ENCODE results near the gene VSIR. TPM values are rescaled to one million over a fixed set of nuclear protein-coding genes. Genes with fewer than 3 reads are reported as not detected.

The VSIR gene
- total and polyA plus RNA-seq, 12 donors = 36.6 to 112 (median 69.0) TPM

- H3K27ac ChIP-seq = peak overlapping the region; percentile 77 to 99 (median 98)
- no peaks in the 10 kb centered on the region for H3K27me3 ChIP-seq
- DNase-seq (peak in 1 of 2 donors; percentile 40), ATAC-seq (peak in 3 of 8 donors; percentile 17 to 35 (median 20))
- WGBS, 2 donors = 22 to 27% methylated on average over 2 of the region's 2 CpGs
- H3K36me3 ChIP-seq = peaks cover 0 to 19% (median 0%) of the 10 kb centered on the region in 9 donors
- H3K4me1 ChIP-seq = peaks cover 39 to 96% (median 87%) of the 10 kb centered on the region in 9 donors
- intact Hi-C loops (cut with DNase I) = loop anchor here in 8 of 10 donors (5.0 to 10.0 kb wide), 4 partner anchors 44 to 59 kb away; partner anchors contain the start of gene C10orf105 (in 1 of the 8)
- no peaks in the 10 kb centered on the region for H3K9me3 ChIP-seq
- TF ChIP-seq CTCF (IDR thresholded peaks at IDR 0.05) = no peak
- peak overlapping the region in 9 of 10 donors; percentile 64 to 96 (median 93) for H3K4me3 ChIP-seq
Observed at GRCh38 chr10:71771204-71771603, 2.1 kb downstream of the VSIR start.

GRCh38 chr10:71770789-71771188, 2.5 kb downstream of the VSIR start:
- Histone ChIP-seq H3K27me3 (no peaks in the 10 kb centered on the region), H3K27ac (peak overlapping the region; percentile 43 to 99 (median 98)), H3K36me3 (peaks cover 0 to 23% (median 0%) of the 10 kb centered on the region in 9 donors), H3K9me3 (no peaks in the 10 kb centered on the region), H3K4me3 (peak overlapping the region in 8 of 10 donors; percentile 64 to 96 (median 94)), H3K4me1 (peaks cover 43 to 96% (median 91%) of the 10 kb centered on the region in 9 donors)
- DNase-seq (no peak), ATAC-seq (no peak)
- no peak for TF ChIP-seq CTCF (IDR thresholded peaks at IDR 0.05)
- WGBS, 2 donors = 52 to 65% methylated on average over 3 of the region's 3 CpGs
- intact Hi-C loops (cut with DNase I) = loop anchor here in 8 of 10 donors (5.0 to 10.0 kb wide), 4 partner anchors 43 to 58 kb away; partner anchors contain the start of gene C10orf105 (in 1 of the 8)

- no peaks in the 10 kb centered on the region for H3K9me3 ChIP-seq
- H3K27ac ChIP-seq = peak overlapping the region; percentile 43 to 99 (median 98)
- peaks cover 0 to 27% (median 0%) of the 10 kb centered on the region in 9 donors for H3K36me3 ChIP-seq
- DNase-seq (no peak), ATAC-seq (no peak)
- H3K4me1 ChIP-seq = peaks cover 48 to 96% (median 91%) of the 10 kb centered on the region in 9 donors
- intact Hi-C loops (cut with DNase I) = loop anchor here in 8 of 10 donors (5.0 to 10.0 kb wide), 4 partner anchors 43 to 58 kb away; partner anchors contain the start of gene C10orf105 (in 1 of the 8)
- H3K27me3 ChIP-seq = no peaks in the 10 kb centered on the region
- 87 to 91% methylated on average over 3 of the region's 3 CpGs for WGBS, 2 donors
- TF ChIP-seq CTCF (IDR thresholded peaks at IDR 0.05) = no peak
- peak overlapping the region in 8 of 10 donors; percentile 64 to 96 (median 94) for H3K4me3 ChIP-seq
Observed at GRCh38 chr10:71770255-71770654, 3.1 kb downstream of the VSIR start.

- ATAC-seq (no peak), DNase-seq (no peak)
- 35 to 46% methylated on average over 5 of the region's 5 CpGs for WGBS, 2 donors
Observed at GRCh38 chr10:71769279-71769823, 4.0 kb downstream of the VSIR start.

More at GRCh38 chr10:71769279-71769823, 4.0 kb downstream of the VSIR start:
- Histone ChIP-seq H3K27ac (peak overlapping the region; percentile 43 to 99 (median 98)), H3K4me3 (peak overlapping the region in 8 of 10 donors; percentile 12 to 96 (median 74)), H3K36me3 (peaks cover 0 to 36% (median 0%) of the 10 kb centered on the region in 9 donors), H3K27me3 (no peaks in the 10 kb centered on the region), H3K4me1 (peaks cover 49 to 96% (median 91%) of the 10 kb centered on the region in 9 donors), H3K9me3 (no peaks in the 10 kb centered on the region)
- no peak for TF ChIP-seq CTCF (IDR thresholded peaks at IDR 0.05)
- intact Hi-C loops (cut with DNase I) = no loop called here
